ENCODE data around the gene DHRS2. TPM values are rescaled to one million over a fixed set of nuclear protein-coding genes. Genes with fewer than 3 reads are reported as not detected.

The DHRS2 gene
- total and polyA plus RNA-seq, 2 of the 13 experiments (the other 11 are each of a cell fraction or from before 2014, with no cell fraction given), result 1,621 to 3,021 TPM

DNA sequence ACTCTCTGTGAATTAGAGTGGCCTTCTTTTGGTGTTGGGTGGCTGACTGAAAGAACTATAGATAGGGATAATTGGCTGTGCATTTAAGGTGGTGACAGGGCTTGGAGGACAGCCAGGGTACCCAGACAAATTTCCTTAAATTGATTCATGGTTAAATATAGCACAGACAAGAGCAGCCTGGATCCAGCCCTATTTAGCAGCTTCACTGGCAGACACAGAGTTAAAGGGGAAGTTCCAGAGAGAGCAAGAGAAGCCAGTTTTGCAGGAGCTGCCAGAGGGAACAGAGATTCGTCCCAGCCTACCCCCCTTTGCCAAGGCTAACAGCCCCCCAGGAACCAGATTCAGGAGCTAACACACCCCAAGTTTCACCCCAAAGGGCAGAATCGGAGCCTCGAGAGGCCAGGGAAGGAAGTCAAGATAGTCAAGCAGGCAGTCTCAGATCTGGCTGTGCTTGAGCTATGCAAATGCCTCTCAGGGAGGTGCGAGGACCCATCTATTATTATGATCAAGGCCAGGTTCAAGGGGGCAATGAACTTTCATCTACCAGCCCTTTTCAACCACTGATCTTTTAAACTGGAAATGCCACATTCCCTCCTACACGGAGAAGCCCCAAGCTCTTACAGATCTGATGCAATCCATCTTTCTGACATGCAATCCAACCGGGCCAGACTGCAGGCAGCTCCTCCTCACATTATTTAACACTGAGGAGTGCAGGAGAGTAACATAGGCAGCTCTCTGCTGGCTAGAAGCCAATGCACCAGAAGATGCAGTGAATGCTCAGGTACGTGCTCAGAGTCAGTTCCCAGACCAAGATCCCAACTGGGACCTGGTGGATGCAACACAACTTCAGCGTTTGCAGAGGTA lies 58.2 kb downstream of the DHRS2 start (continued):
- TF ChIP-seq MAFF (IDR thresholded peaks at IDR 0.05; ENCODE audit: low read depth, low read length) (no peak), EEA1 (CRISPR knock-in tag; IDR thresholded peaks at IDR 0.05; ENCODE audit: borderline replicate concordance) (no peak), ZSCAN9 (CRISPR knock-in tag; IDR thresholded peaks at IDR 0.05; ENCODE audit: borderline replicate concordance) (peak; percentile 50; the same call in 1 of the 2 replicates), ZNF282 (IDR thresholded peaks at IDR 0.05; ENCODE audit: partially characterized antibody) (no peak), ZNF292 (CRISPR knock-in tag; IDR thresholded peaks at IDR 0.05; ENCODE audit: borderline replicate concordance, low read depth) (peak; percentile 70; the same call in 1 of the 2 replicates), YEATS4 (CRISPR knock-in tag; IDR thresholded peaks at IDR 0.05; ENCODE audit: borderline replicate concordance) (0 out of 2 replicates have a peak, but pooled peaks have one; percentile 64), ZNF615 (CRISPR knock-in tag; IDR thresholded peaks at IDR 0.05; ENCODE audit: borderline replicate concordance) (no peak), ZNF557 (CRISPR knock-in tag; IDR thresholded peaks at IDR 0.05) (0 out of 2 replicates have a peak, but pooled peaks have one; percentile 62), ZSCAN22 (CRISPR knock-in tag; IDR thresholded peaks at IDR 0.05) (no peak), EZH2 (conservative IDR thresholded peaks at IDR 0.05; ENCODE audit: low read depth, low read length) (no peak), MTA1 (CRISPR knock-in tag; IDR thresholded peaks at IDR 0.05; ENCODE audit: borderline replicate concordance) (no peak), ETV6 (CRISPR knock-in tag; conservative IDR thresholded peaks at IDR 0.05) (no peak), ZNF136 (CRISPR knock-in tag; IDR thresholded peaks at IDR 0.05; ENCODE audit: low read depth) (0 out of 2 replicates have a peak, but pooled peaks have one; percentile 49), ZNF354B (CRISPR knock-in tag; IDR thresholded peaks at IDR 0.05) (no peak), SNAPC2 (CRISPR knock-in tag; IDR thresholded peaks at IDR 0.05) (no peak), BORCS8-MEF2B (CRISPR knock-in tag; IDR thresholded peaks at IDR 0.05) (no peak), ZNF549 (CRISPR knock-in tag; IDR thresholded peaks at IDR 0.05) (no peak), ZNF24 (IDR thresholded peaks at IDR 0.05) (no peak)
- TF ChIP-seq, protein P1, sequence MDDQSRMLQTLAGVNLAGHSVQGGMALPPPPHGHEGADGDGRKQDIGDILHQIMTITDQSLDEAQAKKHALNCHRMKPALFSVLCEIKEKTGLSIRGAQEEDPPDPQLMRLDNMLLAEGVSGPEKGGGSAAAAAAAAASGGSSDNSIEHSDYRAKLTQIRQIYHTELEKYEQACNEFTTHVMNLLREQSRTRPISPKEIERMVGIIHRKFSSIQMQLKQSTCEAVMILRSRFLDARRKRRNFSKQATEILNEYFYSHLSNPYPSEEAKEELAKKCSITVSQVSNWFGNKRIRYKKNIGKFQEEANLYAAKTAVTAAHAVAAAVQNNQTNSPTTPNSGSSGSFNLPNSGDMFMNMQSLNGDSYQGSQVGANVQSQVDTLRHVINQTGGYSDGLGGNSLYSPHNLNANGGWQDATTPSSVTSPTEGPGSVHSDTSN (CRISPR knock-in tag; IDR thresholded peaks at IDR 0.05; ENCODE audit: borderline replicate concordance), result no peak
- TF ChIP-seq, protein P2, sequence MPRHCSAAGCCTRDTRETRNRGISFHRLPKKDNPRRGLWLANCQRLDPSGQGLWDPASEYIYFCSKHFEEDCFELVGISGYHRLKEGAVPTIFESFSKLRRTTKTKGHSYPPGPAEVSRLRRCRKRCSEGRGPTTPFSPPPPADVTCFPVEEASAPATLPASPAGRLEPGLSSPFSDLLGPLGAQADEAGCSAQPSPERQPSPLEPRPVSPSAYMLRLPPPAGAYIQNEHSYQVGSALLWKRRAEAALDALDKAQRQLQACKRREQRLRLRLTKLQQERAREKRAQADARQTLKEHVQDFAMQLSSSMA (CRISPR knock-in tag; IDR thresholded peaks at IDR 0.05), result 0 out of 2 replicates have a peak, but pooled peaks have one; percentile 7
- TF ChIP-seq, protein P3, sequence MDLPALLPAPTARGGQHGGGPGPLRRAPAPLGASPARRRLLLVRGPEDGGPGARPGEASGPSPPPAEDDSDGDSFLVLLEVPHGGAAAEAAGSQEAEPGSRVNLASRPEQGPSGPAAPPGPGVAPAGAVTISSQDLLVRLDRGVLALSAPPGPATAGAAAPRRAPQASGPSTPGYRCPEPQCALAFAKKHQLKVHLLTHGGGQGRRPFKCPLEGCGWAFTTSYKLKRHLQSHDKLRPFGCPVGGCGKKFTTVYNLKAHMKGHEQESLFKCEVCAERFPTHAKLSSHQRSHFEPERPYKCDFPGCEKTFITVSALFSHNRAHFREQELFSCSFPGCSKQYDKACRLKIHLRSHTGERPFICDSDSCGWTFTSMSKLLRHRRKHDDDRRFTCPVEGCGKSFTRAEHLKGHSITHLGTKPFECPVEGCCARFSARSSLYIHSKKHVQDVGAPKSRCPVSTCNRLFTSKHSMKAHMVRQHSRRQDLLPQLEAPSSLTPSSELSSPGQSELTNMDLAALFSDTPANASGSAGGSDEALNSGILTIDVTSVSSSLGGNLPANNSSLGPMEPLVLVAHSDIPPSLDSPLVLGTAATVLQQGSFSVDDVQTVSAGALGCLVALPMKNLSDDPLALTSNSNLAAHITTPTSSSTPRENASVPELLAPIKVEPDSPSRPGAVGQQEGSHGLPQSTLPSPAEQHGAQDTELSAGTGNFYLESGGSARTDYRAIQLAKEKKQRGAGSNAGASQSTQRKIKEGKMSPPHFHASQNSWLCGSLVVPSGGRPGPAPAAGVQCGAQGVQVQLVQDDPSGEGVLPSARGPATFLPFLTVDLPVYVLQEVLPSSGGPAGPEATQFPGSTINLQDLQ (CRISPR knock-in tag; IDR thresholded peaks at IDR 0.05), result no peak
- TF ChIP-seq, protein P4, sequence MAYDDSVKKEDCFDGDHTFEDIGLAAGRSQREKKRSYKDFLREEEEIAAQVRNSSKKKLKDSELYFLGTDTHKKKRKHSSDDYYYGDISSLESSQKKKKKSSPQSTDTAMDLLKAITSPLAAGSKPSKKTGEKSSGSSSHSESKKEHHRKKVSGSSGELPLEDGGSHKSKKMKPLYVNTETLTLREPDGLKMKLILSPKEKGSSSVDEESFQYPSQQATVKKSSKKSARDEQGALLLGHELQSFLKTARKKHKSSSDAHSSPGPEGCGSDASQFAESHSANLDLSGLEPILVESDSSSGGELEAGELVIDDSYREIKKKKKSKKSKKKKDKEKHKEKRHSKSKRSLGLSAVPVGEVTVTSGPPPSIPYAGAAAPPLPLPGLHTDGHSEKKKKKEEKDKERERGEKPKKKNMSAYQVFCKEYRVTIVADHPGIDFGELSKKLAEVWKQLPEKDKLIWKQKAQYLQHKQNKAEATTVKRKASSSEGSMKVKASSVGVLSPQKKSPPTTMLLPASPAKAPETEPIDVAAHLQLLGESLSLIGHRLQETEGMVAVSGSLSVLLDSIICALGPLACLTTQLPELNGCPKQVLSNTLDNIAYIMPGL (CRISPR knock-in tag; IDR thresholded peaks at IDR 0.05; ENCODE audit: borderline replicate concordance in 1 of 2, low read depth in 1 of 2), result no peak

Measured in HepG2 (cell line).